NB4 (cell line): ENCODE measurements around the gene EID3.
A peak's percentile ranks its signal among the peaks of the same experiment; 100 is the strongest.

Experiments used
- DNase-seq: peaks from one replicate; pipeline ENCODE4 v3.0.0; 2010; ENCODE audit warnings: low read depth
- H3K4me3 ChIP-seq: one replicate; pipeline ENCODE4 v1.5.1; 2011; ENCODE audit warnings: mild to moderate bottlenecking, low read depth, low read length, moderate library complexity
- MYC ChIP-seq: IDR thresholded peaks from 2 replicates; pipeline ENCODE4 v1.6.1; 2011; ENCODE audit warnings: low read depth, low read length
- POLR2A ChIP-seq: IDR thresholded peaks from 2 replicates; pipeline ENCODE4 v1.6.1; 2011; ENCODE audit warnings: mild to moderate bottlenecking; ENCODE audit not compliant: insufficient read length; ENCODE audit errors: extremely low read depth
- TF ChIP-seq, protein P1 (sequence below): IDR thresholded peaks from one replicate; pipeline ENCODE4 v1.5.1; 2012; ENCODE audit warnings: low read depth, low read length
- TF ChIP-seq, protein P2 (sequence below): IDR thresholded peaks from 2 replicates; pipeline ENCODE4 v1.6.1; 2011; ENCODE audit warnings: low read depth, low read length

The EID3 gene

DNA sequence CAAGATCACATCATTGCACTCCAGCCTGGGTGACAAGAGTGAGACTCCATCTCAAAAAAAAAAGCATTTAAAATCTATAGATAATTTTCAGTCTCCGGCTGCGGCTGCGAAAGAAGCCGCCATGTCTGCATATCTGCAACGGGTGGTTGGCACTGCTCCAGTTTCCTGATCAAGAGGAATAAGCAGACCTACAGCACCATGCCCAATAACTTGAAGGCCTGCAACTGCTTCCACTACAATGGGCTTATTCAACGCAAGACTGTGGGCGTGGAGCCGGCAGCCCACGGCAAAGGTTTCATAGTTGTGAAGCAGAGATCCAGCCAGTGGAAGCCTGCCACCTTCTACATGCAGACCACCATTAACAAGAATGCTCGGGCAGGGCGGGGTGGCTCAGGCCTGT is 30.6 kb upstream of the EID3 start:
- no peak for DNase-seq
- no peak for TF ChIP-seq MYC
- TF ChIP-seq, protein P1, sequence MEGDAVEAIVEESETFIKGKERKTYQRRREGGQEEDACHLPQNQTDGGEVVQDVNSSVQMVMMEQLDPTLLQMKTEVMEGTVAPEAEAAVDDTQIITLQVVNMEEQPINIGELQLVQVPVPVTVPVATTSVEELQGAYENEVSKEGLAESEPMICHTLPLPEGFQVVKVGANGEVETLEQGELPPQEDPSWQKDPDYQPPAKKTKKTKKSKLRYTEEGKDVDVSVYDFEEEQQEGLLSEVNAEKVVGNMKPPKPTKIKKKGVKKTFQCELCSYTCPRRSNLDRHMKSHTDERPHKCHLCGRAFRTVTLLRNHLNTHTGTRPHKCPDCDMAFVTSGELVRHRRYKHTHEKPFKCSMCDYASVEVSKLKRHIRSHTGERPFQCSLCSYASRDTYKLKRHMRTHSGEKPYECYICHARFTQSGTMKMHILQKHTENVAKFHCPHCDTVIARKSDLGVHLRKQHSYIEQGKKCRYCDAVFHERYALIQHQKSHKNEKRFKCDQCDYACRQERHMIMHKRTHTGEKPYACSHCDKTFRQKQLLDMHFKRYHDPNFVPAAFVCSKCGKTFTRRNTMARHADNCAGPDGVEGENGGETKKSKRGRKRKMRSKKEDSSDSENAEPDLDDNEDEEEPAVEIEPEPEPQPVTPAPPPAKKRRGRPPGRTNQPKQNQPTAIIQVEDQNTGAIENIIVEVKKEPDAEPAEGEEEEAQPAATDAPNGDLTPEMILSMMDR = no peak
- TF ChIP-seq POLR2A = no peak
- TF ChIP-seq, protein P2, sequence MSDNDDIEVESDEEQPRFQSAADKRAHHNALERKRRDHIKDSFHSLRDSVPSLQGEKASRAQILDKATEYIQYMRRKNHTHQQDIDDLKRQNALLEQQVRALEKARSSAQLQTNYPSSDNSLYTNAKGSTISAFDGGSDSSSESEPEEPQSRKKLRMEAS = no peak
- H3K4me3 ChIP-seq = no peak overlapping the region

DNA sequence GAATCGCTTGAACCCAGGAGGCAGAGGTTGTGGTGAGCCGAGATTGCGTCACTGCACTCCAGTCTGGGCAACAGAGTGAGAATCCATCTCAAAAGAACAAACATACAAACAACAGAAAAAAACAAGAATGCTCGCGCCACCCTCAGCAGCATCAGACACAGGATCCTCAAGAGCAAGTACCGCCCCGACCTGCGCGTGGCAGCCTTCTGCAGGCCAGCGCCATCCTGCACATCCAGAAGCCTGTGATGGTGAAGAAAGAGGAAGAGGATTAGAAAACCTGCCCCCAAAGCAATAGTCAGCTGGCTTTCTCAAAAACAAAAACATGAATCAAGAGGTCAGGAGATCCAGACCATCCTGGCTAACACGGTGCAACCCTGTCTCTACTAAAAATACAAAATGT is 30.0 kb upstream of the EID3 start:
- TF ChIP-seq, protein P1 = no peak
- TF ChIP-seq POLR2A = no peak
- TF ChIP-seq, protein P2 = no peak
- no peak for TF ChIP-seq MYC

DNA sequence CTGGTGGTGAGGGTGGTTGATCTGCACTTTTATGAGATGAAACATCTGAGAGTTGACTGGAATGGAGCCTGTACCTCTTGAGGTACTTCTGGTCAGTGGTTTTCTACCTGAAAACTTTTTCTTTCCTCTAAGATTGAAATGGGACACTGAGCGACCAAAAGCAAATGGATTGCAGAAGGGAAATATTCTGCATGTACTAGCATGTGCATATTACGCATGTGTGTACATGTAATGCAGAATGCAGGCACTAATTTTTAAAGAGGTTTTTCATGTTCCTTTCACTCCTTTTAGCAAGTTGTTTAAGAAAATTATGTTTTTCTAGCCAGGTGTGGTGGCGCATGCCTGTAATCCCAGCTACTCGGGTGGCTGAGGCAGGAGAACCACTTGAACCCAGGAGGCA is 28.7 kb upstream of the EID3 start:
- DNase-seq = no peak

More for the DNA sequence above, 30.0 kb upstream of the EID3 start:
- peak; percentile 50 for DNase-seq
- H3K4me3 ChIP-seq = no peak overlapping the region

DNA sequence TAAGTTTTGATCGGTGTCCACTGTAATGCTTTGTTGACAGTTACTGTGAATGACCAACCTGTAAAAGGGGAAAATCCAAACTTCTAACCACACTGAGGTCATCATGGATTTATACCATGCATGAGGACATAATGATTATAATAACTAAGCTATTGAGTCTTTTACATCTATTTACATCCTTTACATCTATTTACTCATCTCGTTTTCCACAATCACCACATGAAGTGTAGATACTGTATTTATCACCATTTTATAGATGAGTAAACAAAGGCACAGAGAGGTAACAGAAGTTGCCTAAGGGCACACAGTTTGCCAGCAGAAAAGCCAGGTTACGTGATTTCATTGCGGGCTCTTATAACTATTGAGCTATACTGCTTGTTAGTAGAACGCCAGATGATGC is 27.9 kb upstream of the EID3 start:
- no peak for TF ChIP-seq MYC
- no peak for TF ChIP-seq POLR2A
- TF ChIP-seq, protein P1 = no peak
- TF ChIP-seq, protein P2 = no peak
- no peak overlapping the region for H3K4me3 ChIP-seq
- no peak for DNase-seq

More for the DNA sequence above, 28.7 kb upstream of the EID3 start:
- H3K4me3 ChIP-seq = no peak overlapping the region
- no peak for TF ChIP-seq MYC
- TF ChIP-seq POLR2A = no peak
- TF ChIP-seq, protein P2 = no peak
- TF ChIP-seq, protein P1 = no peak

DNA sequence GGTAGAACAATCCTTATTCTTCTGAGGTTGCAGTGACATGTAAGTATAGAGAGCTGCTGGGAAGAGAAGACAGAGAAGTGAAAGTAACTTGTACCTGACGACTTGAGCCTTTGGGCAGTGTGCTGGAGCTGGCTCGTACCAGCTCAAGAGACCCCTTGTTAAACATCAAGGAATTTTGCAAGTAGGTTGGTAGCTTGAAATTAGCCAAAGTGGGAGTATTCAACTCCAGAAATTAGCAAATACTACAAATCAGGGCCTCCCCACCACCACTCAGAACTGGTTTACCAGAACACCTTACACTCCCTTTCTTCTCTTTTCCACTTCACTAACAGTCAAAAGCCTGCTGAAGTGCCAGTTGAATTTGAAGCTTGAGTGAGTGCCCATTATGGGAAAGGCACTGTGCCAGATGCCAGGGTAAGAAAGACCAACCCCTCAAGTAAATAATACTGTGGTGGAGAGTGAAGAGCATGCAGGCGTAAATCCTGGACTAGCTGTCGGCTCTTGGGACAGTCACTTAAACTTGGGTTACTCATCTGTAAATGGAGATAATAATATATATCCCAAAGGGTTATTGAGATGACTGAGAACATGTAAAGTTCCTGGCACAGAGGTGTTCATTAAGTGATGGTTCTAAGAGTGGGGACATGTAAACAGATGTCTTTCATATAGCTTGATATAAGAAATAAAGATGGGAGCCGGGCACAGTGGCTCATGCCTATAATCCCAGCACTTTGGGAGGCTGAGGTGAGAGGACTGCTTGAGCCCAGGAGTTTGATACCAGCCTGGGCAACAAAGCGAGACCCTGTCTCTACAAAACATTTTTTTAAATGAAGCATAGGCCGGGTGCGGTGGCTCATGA is 27.0 kb upstream of the EID3 start:
- DNase-seq = peak; percentile 37
- TF ChIP-seq, protein P2 = no peak
- TF ChIP-seq MYC (no peak), POLR2A (no peak)
- TF ChIP-seq, protein P1 = no peak
- H3K4me3 ChIP-seq = peak overlapping the region; percentile 25
